IMR-90 (cell line): Measurements from ENCODE around the gene DLX3. TPM values are rescaled to one million over a fixed set of nuclear protein-coding genes. Genes with fewer than 3 reads are reported as not detected.

Experiments used
- ATAC-seq: fragments of 200-7000 bp; cut with Tn5 transposase; 2 replicates; pipeline ENCODE4 v1.9.1; 2020; ENCODE audit warnings: low read depth, mild to moderate bottlenecking, moderate library complexity
- BruUV-seq: library from RNA; stranded (reverse); fragments of 400-500 nt; replicated peaks from 2 replicates; lab custom pipeline; 2021; lab: Mats Ljungman, UMichigan
- CTCF ChIA-PET: fragments of 300-600 bp; formaldehyde crosslinking; extraction: SDS; loops from one replicate; lab custom pipeline; 2021; ENCODE audit warnings: antibody characterized with exemption; lab: Yijun Ruan, JAX
- POLR2A ChIA-PET: fragments of 300-600 bp; sonication (Branson Sonifier 250); formaldehyde crosslinking; loops from one replicate; lab custom pipeline; 2022; ENCODE audit warnings: antibody characterized with exemption; ENCODE audit not compliant: unreplicated experiment; lab: Charles Lee
- DNase-seq: peaks from one replicate; pipeline ENCODE4 v3.0.0; 2013
- H2AFZ ChIP-seq: replicated peaks from 2 replicates; pipeline ENCODE3; 2013; ENCODE audit warnings: low read length, mild to moderate bottlenecking; ENCODE audit not compliant: poor library complexity
- H2AK5ac ChIP-seq: 2 replicates; pipeline ENCODE4 v1.6.1; 2013; ENCODE audit warnings: low read depth, low read length, inconsistent platforms
- H2AK9ac ChIP-seq: replicated peaks from 2 replicates; pipeline ENCODE3; 2013; ENCODE audit warnings: mild to moderate bottlenecking, low read depth, low read length, moderate library complexity; ENCODE audit not compliant: poor library complexity
- H2BK120ac ChIP-seq: 2 replicates; pipeline ENCODE4 v1.6.1; 2013; ENCODE audit warnings: low read depth, low read length, inconsistent platforms
- H2BK15ac ChIP-seq: 3 replicates; pipeline ENCODE4 v1.6.1; 2013; ENCODE audit warnings: low read depth, low read length, inconsistent platforms
- H2BK20ac ChIP-seq: 2 replicates; pipeline ENCODE4 v1.6.1; 2013; ENCODE audit warnings: low read depth, mild to moderate bottlenecking, inconsistent platforms, low read length, moderate library complexity
- H2BK5ac ChIP-seq: 2 replicates; pipeline ENCODE4 v1.6.1; 2013; ENCODE audit warnings: mild to moderate bottlenecking, low read depth, low read length, inconsistent platforms; ENCODE audit not compliant: poor library complexity, severe bottlenecking
- H3K14ac ChIP-seq: replicated peaks from 2 replicates; pipeline ENCODE4 v1.6.1; 2013; ENCODE audit warnings: low read depth, low read length, inconsistent platforms
- H3K18ac ChIP-seq: 2 replicates; pipeline ENCODE4 v1.6.1; 2013; ENCODE audit warnings: low read depth, low read length, control low read depth
- H3K23ac ChIP-seq: 2 replicates; pipeline ENCODE4 v1.6.1; 2013; ENCODE audit warnings: low read depth, low read length, inconsistent platforms
- H3K27ac ChIP-seq: 2 replicates; pipeline ENCODE4 v1.5.1; 2013; ENCODE audit warnings: mild to moderate bottlenecking, control low read depth, low read length; ENCODE audit not compliant: insufficient read depth
- H3K27me3 ChIP-seq: 2 replicates; pipeline ENCODE4 v1.6.1; 2013; ENCODE audit warnings: low read length; ENCODE audit not compliant: control insufficient read depth, insufficient read depth
- H3K36me3 ChIP-seq: 2 replicates; pipeline ENCODE4 v1.6.1; 2013; ENCODE audit warnings: low read length, mixed read lengths; ENCODE audit not compliant: control insufficient read depth, insufficient read depth
- H3K4ac ChIP-seq: 2 replicates; pipeline ENCODE4 v1.6.1; 2013; ENCODE audit warnings: low read depth, low read length, inconsistent platforms
- H3K4me1 ChIP-seq: 2 replicates; pipeline ENCODE4 v1.6.1; 2013; ENCODE audit warnings: low read length, mixed read lengths; ENCODE audit not compliant: control insufficient read depth, insufficient read depth
- H3K4me2 ChIP-seq: 2 replicates; pipeline ENCODE4 v1.6.1; 2013; ENCODE audit warnings: low read depth, mild to moderate bottlenecking, control low read depth, low read length, moderate library complexity
- H3K4me3 ChIP-seq: 2 replicates; pipeline ENCODE4 v1.5.1; 2013; ENCODE audit warnings: low read depth, mild to moderate bottlenecking, control low read depth, low read length, moderate library complexity; ENCODE audit not compliant: insufficient read depth
- H3K56ac ChIP-seq: 2 replicates; pipeline ENCODE4 v1.6.1; 2013; ENCODE audit warnings: low read length, inconsistent platforms; ENCODE audit not compliant: insufficient read depth; ENCODE audit errors: extremely low read depth
- H3K79me1 ChIP-seq, 2 experiments: 2 replicates each; pipeline ENCODE4 v1.6.1; 2013; ENCODE audit warnings: low read length in 2 of 2, inconsistent platforms in 1 of 2, low read depth in 1 of 2
- H3K9ac ChIP-seq: 2 replicates; pipeline ENCODE4 v1.6.1; 2013; ENCODE audit warnings: low read depth, low read length, control low read depth
- H3K9me1 ChIP-seq: 2 replicates; pipeline ENCODE4 v1.6.1; 2013; ENCODE audit warnings: low read length, inconsistent platforms; ENCODE audit not compliant: insufficient read depth
- H3K9me3 ChIP-seq: 2 replicates; pipeline ENCODE4 v1.6.1; 2013; ENCODE audit warnings: low read length; ENCODE audit not compliant: control insufficient read depth, insufficient read depth
- H4K20me1 ChIP-seq: 2 replicates; pipeline ENCODE4 v1.6.1; 2013; ENCODE audit warnings: low read length, inconsistent platforms; ENCODE audit not compliant: insufficient read depth
- H4K5ac ChIP-seq: 2 replicates; pipeline ENCODE4 v1.6.1; 2013; ENCODE audit warnings: mild to moderate bottlenecking, low read depth, low read length, control low read depth
- H4K8ac ChIP-seq, 2 experiments: 2 replicates each; pipeline ENCODE4 v1.6.1; 2013; ENCODE audit warnings: low read depth in 2 of 2, low read length in 2 of 2, control low read depth in 1 of 2, inconsistent platforms in 1 of 2
- H4K91ac ChIP-seq: 2 replicates; pipeline ENCODE4 v1.6.1; 2013; ENCODE audit warnings: low read depth, low read length, inconsistent platforms; ENCODE audit not compliant: insufficient read depth
- CEBPB ChIP-seq: IDR thresholded peaks from 2 replicates; pipeline ENCODE4 v1.6.1; 2012; ENCODE audit warnings: low read depth, low read length, improper control_type of control experiment
- CHD1 ChIP-seq: IDR thresholded peaks from 2 replicates; pipeline ENCODE4 v1.6.1; 2012; ENCODE audit warnings: low read depth, low read length, improper control_type of control experiment
- FOS ChIP-seq: fragments of 150-350 bp; IDR thresholded peaks from 2 replicates; pipeline ENCODE4 v1.6.1; 2016; ENCODE audit warnings: low read depth, low read length
- MAFK ChIP-seq: IDR thresholded peaks from 2 replicates; pipeline ENCODE4 v1.6.1; 2012; ENCODE audit warnings: low read depth, low read length, improper control_type of control experiment
- MXI1 ChIP-seq: IDR thresholded peaks from 2 replicates; pipeline ENCODE4 v1.6.1; 2012; ENCODE audit warnings: low read depth, mild to moderate bottlenecking, low read length, moderate library complexity, borderline replicate concordance
- NFE2L2 ChIP-seq: fragments of 150-350 bp; IDR thresholded peaks from 2 replicates; pipeline ENCODE4 v1.6.1; 2016; ENCODE audit warnings: low read depth, mild to moderate bottlenecking, low read length
- RAD21 ChIP-seq: IDR thresholded peaks from 2 replicates; pipeline ENCODE4 v1.6.1; 2012; ENCODE audit warnings: low read length, improper control_type of control experiment
- RFX5 ChIP-seq: IDR thresholded peaks from 2 replicates; pipeline ENCODE4 v1.8.0; 2012; ENCODE audit warnings: low read depth, mild to moderate bottlenecking, low read length, moderate library complexity
- USF2 ChIP-seq: fragments of 150-350 bp; IDR thresholded peaks from 2 replicates; pipeline ENCODE4 v1.6.1; 2017; ENCODE audit warnings: mild to moderate bottlenecking, antibody characterized with exemption, low read length, low read depth
- WGBS, 2 experiments: methylation state at CpG; one replicate each; pipeline versions ENCODE4 v1.1.5 to v1.1.7; 2013; ENCODE audit warnings: missing lambda C conversion rate in 2 of 2; ENCODE audit not compliant: insufficient read length in 1 of 2; ENCODE audit errors: extremely low coverage in 2 of 2; 5-methylcytosine and 5-hydroxymethylcytosine counted together
- dilution Hi-C: fragments of 300-500 bp; cut with HindIII; formaldehyde crosslinking; loops from one replicate; pipeline ENCODE4 v1.14.3; 2018; ENCODE audit warnings: low sequenced_read_pairs; ENCODE audit not compliant: unreplicated experiment
- in situ Hi-C: fragments of 300-500 bp; cut with MboI; formaldehyde crosslinking; loops from 3 replicates; pipeline ENCODE4 v1.14.3; 2019; ENCODE audit warnings: low sequenced_read_pairs, inconsistent platforms, mixed read lengths
- intact Hi-C: fragments of 100-400 bp; cut with micrococcal nuclease; formaldehyde crosslinking; loops from 2 replicates; pipeline ENCODE4 v1.10.0; 2022
- polyA plus RNA-seq, 3 experiments: library from polyadenylated mRNA; depleted of rRNA; stranded (reverse); fragments of >200 nt; gene quantifications; 2 replicates each; pipeline ENCODE4 v1.2.3, GENCODE V29; 2012; ENCODE audit warnings: low replicate concordance in 1 of 3
- total RNA-seq: library from RNA; depleted of rRNA; stranded (reverse); fragments of >200 nt; gene quantifications from 2 replicates; pipeline ENCODE4 v1.2.3, GENCODE V29; 2012

Gene DLX3
- total and polyA plus RNA-seq, 2 of the 4 experiments (the other 2 are of a cell fraction) = not detected

- CTCF ChIA-PET = no interaction called here
- peaks cover 4% of the 10 kb centered on the region for H4K20me1 ChIP-seq
- H3K4me2 ChIP-seq = no peak overlapping the region
- H3K27ac ChIP-seq = no peak overlapping the region
- H2AK5ac ChIP-seq = no peak overlapping the region
- H3K4ac ChIP-seq = no peak overlapping the region
- dilution Hi-C loops = no loop called here
- ATAC-seq = no peak
- DNase-seq = no peak
- H3K27me3 ChIP-seq = peaks cover 78% of the 10 kb centered on the region
- H3K23ac ChIP-seq = no peak overlapping the region
- no peak overlapping the region for H2BK15ac ChIP-seq
- intact Hi-C loops = loop anchor here (5.0 kb wide), 1 partner anchor 48 kb away; the partner anchor contains the start of gene DLX3
- no peak overlapping the region for H4K91ac ChIP-seq
- no peak overlapping the region for H2BK120ac ChIP-seq
- no peak overlapping the region for H3K9ac ChIP-seq
- no peak overlapping the region for H4K8ac ChIP-seq
- H3K14ac ChIP-seq = no peak overlapping the region
- WGBS, 2 experiments = 50% methylated on average over 2 of the region's 2 CpGs; no CpG with 5 or more reads in 1 of the 2 experiments
- no peak overlapping the region for H2AK9ac ChIP-seq
- no TSS peak for BruUV-seq
- POLR2A ChIA-PET = no interaction called here
- no peak overlapping the region for H2AFZ ChIP-seq
- H3K56ac ChIP-seq = no peak overlapping the region
- no peaks in the 10 kb centered on the region for H3K36me3 ChIP-seq
- TF ChIP-seq RAD21 = no peak
- no peak for TF ChIP-seq MXI1
- no peak for TF ChIP-seq CEBPB
- no peak for TF ChIP-seq CHD1
- no peak for TF ChIP-seq MAFK
- no peak for TF ChIP-seq USF2
- TF ChIP-seq FOS = no peak
- TF ChIP-seq RFX5 = no peak
- TF ChIP-seq NFE2L2 = no peak
- in situ Hi-C loops = no loop called here
- no peak overlapping the region for H3K4me3 ChIP-seq
- no peaks in the 10 kb centered on the region for H3K4me1 ChIP-seq
- H2BK5ac ChIP-seq = no peak overlapping the region
- H3K18ac ChIP-seq = no peak overlapping the region
- H3K79me1 ChIP-seq = no peaks in the 10 kb centered on the region
- no peak overlapping the region for H2BK20ac ChIP-seq
- 0 out of 2 replicates have a peak, but pooled peaks cover 6% of the 10 kb centered on the region for H3K9me1 ChIP-seq
- no peak overlapping the region for H4K5ac ChIP-seq
- H3K9me3 ChIP-seq = no peaks in the 10 kb centered on the region
Observed at GRCh38 chr17:49949634-49950033, 45.4 kb downstream of the DLX3 start.
